HEK293 (cell line): Measurements from ENCODE around the gene RASD2.

Experiments used
- CTCF ChIA-PET: fragments of 350-600 bp; formaldehyde crosslinking; extraction: SDS; loops from one replicate; lab custom pipeline; 2021; ENCODE audit warnings: antibody characterized with exemption; lab: Yijun Ruan, JAX
- POLR2A ChIA-PET: fragments of 300-600 bp; formaldehyde crosslinking; extraction: SDS; loops from one replicate; lab custom pipeline; 2020; ENCODE audit warnings: antibody characterized with exemption, inconsistent platforms; lab: Yijun Ruan, JAX
- H3K27ac ChIP-seq: fragments of 200-500 bp; sonication (Bioruptor generic); 2 replicates; pipeline ENCODE4 v1.5.1; 2014; ENCODE audit warnings: low read depth, low read length, control low read depth, inconsistent platforms; ENCODE audit errors: extremely low read depth
- H3K36me3 ChIP-seq, 2 experiments: fragments of 200-500 bp in 1 of 2; sonication (Bioruptor generic) in 1 of 2; 1 replicate in 1 of 2; 2 replicates in 1 of 2; pipeline ENCODE4 v1.5.1; 2014 to 2017; ENCODE audit warnings: inconsistent platforms in 2 of 2, low read length in 2 of 2; ENCODE audit not compliant: control insufficient read depth in 2 of 2, insufficient read depth in 1 of 2
- H3K4me1 ChIP-seq: fragments of 200-500 bp; sonication (Bioruptor generic); 2 replicates; pipeline ENCODE4 v1.5.1; 2014; ENCODE audit warnings: mild to moderate bottlenecking, low read length, inconsistent platforms; ENCODE audit not compliant: control insufficient read depth, insufficient read depth
- H3K4me3 ChIP-seq: 2 replicates; pipeline ENCODE4 v1.5.1; 2011; ENCODE audit warnings: low read depth, mild to moderate bottlenecking, control low read depth, low read length, moderate library complexity
- H3K9me3 ChIP-seq: fragments of 200-500 bp; sonication (Bioruptor generic); 2 replicates; pipeline ENCODE4 v1.5.1; 2014; ENCODE audit warnings: low read depth, low read length, inconsistent platforms; ENCODE audit not compliant: control insufficient read depth, insufficient read depth
- GFI1B ChIP-seq: fragments of 450-650 bp; formaldehyde crosslinking; IDR thresholded peaks from 2 replicates; pipeline ENCODE4 v1.5.1; 2016; ENCODE audit warnings: missing biosample characterization, missing genetic modification characterization
- GLIS1 ChIP-seq: fragments of 450-650 bp; formaldehyde crosslinking; IDR thresholded peaks from 2 replicates; pipeline ENCODE4 v1.5.1; 2016; ENCODE audit warnings: missing biosample characterization, missing genetic modification characterization
- KLF8 ChIP-seq: fragments of 450-650 bp; formaldehyde crosslinking; IDR thresholded peaks from 2 replicates; pipeline ENCODE4 v1.5.1; 2016; ENCODE audit warnings: missing biosample characterization, missing genetic modification characterization
- MEIS1 ChIP-seq: sonication (generic); formaldehyde crosslinking; IDR thresholded peaks from 2 replicates; pipeline ENCODE4 v1.8.1; 2022; ENCODE audit warnings: missing genetic modification reagents, mild to moderate bottlenecking, borderline replicate concordance
- RBAK ChIP-seq: fragments of 450-650 bp; formaldehyde crosslinking; IDR thresholded peaks from 2 replicates; pipeline ENCODE4 v1.5.1; 2016; ENCODE audit warnings: missing biosample characterization, missing genetic modification characterization
- SP2 ChIP-seq: fragments of 450-650 bp; formaldehyde crosslinking; IDR thresholded peaks from 2 replicates; pipeline ENCODE4 v1.5.1; 2016; ENCODE audit warnings: missing biosample characterization, missing genetic modification characterization
- YY1 ChIP-seq: fragments of 450-650 bp; formaldehyde crosslinking; IDR thresholded peaks from 2 replicates; pipeline ENCODE4 v1.5.1; 2018; ENCODE audit warnings: missing biosample characterization, missing genetic modification characterization
- YY2 ChIP-seq: fragments of 450-650 bp; formaldehyde crosslinking; IDR thresholded peaks from 2 replicates; pipeline ENCODE4 v1.5.1; 2016; ENCODE audit warnings: missing biosample characterization, missing genetic modification characterization
- ZNF112 ChIP-seq: fragments of 450-650 bp; formaldehyde crosslinking; IDR thresholded peaks from 2 replicates; pipeline ENCODE4 v1.5.0; 2017; ENCODE audit warnings: missing biosample characterization, missing genetic modification characterization
- ZNF133 ChIP-seq: fragments of 450-650 bp; formaldehyde crosslinking; IDR thresholded peaks from 2 replicates; pipeline ENCODE4 v1.5.1; 2016; ENCODE audit warnings: missing biosample characterization, missing genetic modification characterization
- ZNF202 ChIP-seq: fragments of 450-650 bp; formaldehyde crosslinking; IDR thresholded peaks from 2 replicates; pipeline ENCODE4 v1.5.1; 2016; ENCODE audit warnings: missing biosample characterization, missing genetic modification characterization, borderline replicate concordance
- ZNF221 ChIP-seq: fragments of 450-650 bp; formaldehyde crosslinking; IDR thresholded peaks from 2 replicates; pipeline ENCODE4 v1.5.1; 2017; ENCODE audit warnings: missing biosample characterization, missing genetic modification characterization, borderline replicate concordance
- ZNF24 ChIP-seq: fragments of 450-650 bp; formaldehyde crosslinking; IDR thresholded peaks from 2 replicates; pipeline ENCODE4 v1.5.1; 2016; ENCODE audit warnings: missing biosample characterization, missing genetic modification characterization
- ZNF292 ChIP-seq: fragments of 450-650 bp; formaldehyde crosslinking; IDR thresholded peaks from 2 replicates; pipeline ENCODE4 v1.5.1; 2016; ENCODE audit warnings: low read depth, missing biosample characterization, missing genetic modification characterization, borderline replicate concordance
- ZNF366 ChIP-seq: fragments of 450-650 bp; formaldehyde crosslinking; conservative IDR thresholded peaks from 2 replicates; pipeline ENCODE4 v1.5.1; 2016; ENCODE audit warnings: missing biosample characterization, missing genetic modification characterization
- ZNF449 ChIP-seq: fragments of 450-650 bp; formaldehyde crosslinking; IDR thresholded peaks from 2 replicates; pipeline ENCODE4 v1.5.1; 2017; ENCODE audit warnings: missing biosample characterization, mild to moderate bottlenecking, missing genetic modification characterization, moderate library complexity
- ZNF558 ChIP-seq: fragments of 450-650 bp; formaldehyde crosslinking; IDR thresholded peaks from 2 replicates; pipeline ENCODE4 v1.5.1; 2016; ENCODE audit warnings: missing biosample characterization, missing genetic modification characterization
- ZNF776 ChIP-seq: fragments of 450-650 bp; formaldehyde crosslinking; IDR thresholded peaks from 2 replicates; pipeline ENCODE4 v1.5.0; 2017; ENCODE audit warnings: missing biosample characterization, missing genetic modification characterization, borderline replicate concordance
- ZNF791 ChIP-seq: fragments of 450-650 bp; formaldehyde crosslinking; IDR thresholded peaks from 2 replicates; pipeline ENCODE4 v1.5.1; 2016; ENCODE audit warnings: missing biosample characterization, missing genetic modification characterization
- TF ChIP-seq, protein P1 (sequence below): fragments of 450-650 bp; formaldehyde crosslinking; IDR thresholded peaks from 2 replicates; pipeline ENCODE4 v1.5.1; 2016; ENCODE audit warnings: missing biosample characterization, missing genetic modification characterization
- TF ChIP-seq, protein P2 (sequence below): fragments of 450-650 bp; formaldehyde crosslinking; IDR thresholded peaks from 2 replicates; pipeline ENCODE4 v1.5.1; 2016; ENCODE audit warnings: missing biosample characterization, missing genetic modification characterization

RASD2 gene

GRCh38 chr22:35556666-35557065 lies 16.0 kb downstream of the RASD2 start (continued):
- TF ChIP-seq ZNF133 (tag by site-specific recombination) (no peak), ZNF221 (tag by site-specific recombination) (no peak), ZNF112 (tag by site-specific recombination) (no peak), YY1 (no peak), ZNF202 (tag by site-specific recombination) (no peak), GFI1B (no peak), ZNF366 (no peak)

DNA sequence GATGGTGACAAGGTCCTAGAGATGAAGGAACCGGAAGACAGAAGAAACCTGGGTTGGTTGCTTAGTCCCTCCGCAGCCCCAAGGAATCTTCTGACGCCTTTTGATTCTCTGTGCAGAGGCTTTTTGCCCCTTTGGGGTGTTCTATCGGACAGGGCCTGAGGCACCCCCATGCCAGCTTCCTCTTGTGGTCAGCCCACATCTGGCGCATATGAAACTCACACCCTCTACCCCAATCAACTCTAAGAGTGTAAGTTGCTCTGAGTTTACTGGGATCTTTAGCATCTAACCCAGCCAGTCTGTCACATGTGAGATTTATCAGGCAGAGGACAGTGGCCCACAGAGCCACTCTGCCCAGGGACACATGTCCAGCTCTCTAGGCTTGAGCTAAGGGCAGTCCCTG lies 17.4 kb downstream of the RASD2 start:
- Histone ChIP-seq H3K4me1 (peaks cover 5% of the 10 kb centered on the region), H3K4me3 (no peak overlapping the region), H3K9me3 (no peaks in the 10 kb centered on the region), H3K36me3 (no peaks in the 10 kb centered on the region), H3K27ac (no peak overlapping the region)
- CTCF ChIA-PET: interaction anchor here (0.6 to 0.7 kb wide), 2 partner anchors 149 to 491 kb away, joined by 3 read pairs; no protein-coding TSS in a partner anchor
- POLR2A ChIA-PET: no interaction called here
- TF ChIP-seq YY2 (tag by site-specific recombination) (no peak), ZNF449 (tag by site-specific recombination) (no peak), KLF8 (tag by site-specific recombination) (no peak), SP2 (tag by site-specific recombination) (no peak), ZNF791 (no peak), ZNF24 (tag by site-specific recombination) (no peak), ZNF776 (no peak), MEIS1 (CRISPR knock-in tag) (no peak), GLIS1 (tag by site-specific recombination) (no peak), ZNF558 (tag by site-specific recombination) (no peak)
- TF ChIP-seq, protein P1, sequence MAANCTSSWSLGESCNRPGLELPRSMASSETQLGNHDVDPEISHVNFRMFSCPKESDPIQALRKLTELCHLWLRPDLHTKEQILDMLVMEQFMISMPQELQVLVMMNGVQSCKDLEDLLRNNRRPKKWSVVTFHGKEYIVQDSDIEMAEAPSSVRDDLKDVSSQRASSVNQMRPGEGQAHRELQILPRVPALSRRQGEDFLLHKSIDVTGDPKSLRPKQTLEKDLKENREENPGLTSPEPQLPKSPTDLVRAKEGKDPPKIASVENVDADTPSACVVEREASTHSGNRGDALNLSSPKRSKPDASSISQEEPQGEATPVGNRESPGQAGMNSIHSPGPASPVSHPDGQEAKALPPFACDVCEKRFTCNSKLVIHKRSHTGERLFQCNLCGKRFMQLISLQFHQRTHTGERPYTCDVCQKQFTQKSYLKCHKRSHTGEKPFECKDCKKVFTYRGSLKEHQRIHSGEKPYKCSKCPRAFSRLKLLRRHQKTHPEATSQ (tag by site-specific recombination): no peak
- TF ChIP-seq, protein P2, sequence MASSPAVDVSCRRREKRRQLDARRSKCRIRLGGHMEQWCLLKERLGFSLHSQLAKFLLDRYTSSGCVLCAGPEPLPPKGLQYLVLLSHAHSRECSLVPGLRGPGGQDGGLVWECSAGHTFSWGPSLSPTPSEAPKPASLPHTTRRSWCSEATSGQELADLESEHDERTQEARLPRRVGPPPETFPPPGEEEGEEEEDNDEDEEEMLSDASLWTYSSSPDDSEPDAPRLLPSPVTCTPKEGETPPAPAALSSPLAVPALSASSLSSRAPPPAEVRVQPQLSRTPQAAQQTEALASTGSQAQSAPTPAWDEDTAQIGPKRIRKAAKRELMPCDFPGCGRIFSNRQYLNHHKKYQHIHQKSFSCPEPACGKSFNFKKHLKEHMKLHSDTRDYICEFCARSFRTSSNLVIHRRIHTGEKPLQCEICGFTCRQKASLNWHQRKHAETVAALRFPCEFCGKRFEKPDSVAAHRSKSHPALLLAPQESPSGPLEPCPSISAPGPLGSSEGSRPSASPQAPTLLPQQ (tag by site-specific recombination): no peak

GRCh38 chr22:35558719-35559118 lies 18.1 kb downstream of the RASD2 start:
- Histone ChIP-seq H3K4me1 (peaks cover 5% of the 10 kb centered on the region), H3K27ac (no peak overlapping the region), H3K4me3 (no peak overlapping the region), H3K36me3 (no peaks in the 10 kb centered on the region), H3K9me3 (no peaks in the 10 kb centered on the region)
- CTCF ChIA-PET: interaction anchor here (0.7 kb wide), 1 partner anchor 150 kb away, joined by 3 read pairs; no protein-coding TSS in a partner anchor
- POLR2A ChIA-PET: no interaction called here
- TF ChIP-seq ZNF292 (tag by site-specific recombination): no peak
- TF ChIP-seq RBAK: peak; percentile 98
